ENCODE results near the gene GTPBP1.
A peak's percentile ranks its signal among the peaks of the same experiment; 100 is the strongest.

The GTPBP1 gene

DNA sequence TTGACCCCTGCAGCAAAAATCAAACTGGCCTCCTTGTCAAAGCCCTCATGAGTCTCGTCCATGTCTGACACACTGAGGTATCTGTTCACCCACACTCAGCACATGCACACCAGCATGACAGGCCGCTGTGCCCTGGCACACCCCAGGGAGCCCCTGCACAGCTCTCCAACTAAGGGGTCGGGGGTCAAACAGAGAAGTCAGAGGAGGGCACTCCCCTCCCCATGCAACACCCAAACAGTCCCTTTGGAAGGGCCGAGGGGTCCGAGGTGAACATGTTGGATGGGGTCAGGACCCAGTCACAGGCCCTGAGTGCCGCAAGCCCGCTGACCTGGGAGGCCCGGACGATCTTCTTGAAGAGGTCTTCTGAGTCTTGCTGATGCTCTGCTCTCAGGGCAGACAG lies 35.4 kb downstream of the GTPBP1 start:
- no peak for DNase-seq (ENCODE audit: low spot score)

DNA sequence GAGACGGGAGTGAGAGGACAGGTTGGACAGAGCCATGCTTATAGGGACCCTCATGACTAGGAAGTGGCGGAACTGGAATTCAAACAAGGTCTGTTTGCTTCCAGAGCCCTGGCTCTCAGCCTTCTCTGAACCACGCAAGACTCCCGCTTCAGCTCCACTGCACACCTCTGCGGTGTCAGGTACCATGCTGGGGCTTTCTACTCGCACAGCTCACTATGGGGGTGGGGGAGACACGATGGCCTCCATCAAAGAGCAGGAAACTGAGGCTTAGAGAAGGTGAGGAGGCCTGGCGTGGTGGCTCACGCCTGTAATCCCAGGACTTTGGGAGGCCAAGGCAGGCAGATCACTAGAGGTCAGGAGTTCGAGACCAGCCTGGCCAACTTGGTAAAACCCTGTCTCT lies 35.8 kb downstream of the GTPBP1 start:
- no peak for DNase-seq (ENCODE audit: low spot score)

DNA sequence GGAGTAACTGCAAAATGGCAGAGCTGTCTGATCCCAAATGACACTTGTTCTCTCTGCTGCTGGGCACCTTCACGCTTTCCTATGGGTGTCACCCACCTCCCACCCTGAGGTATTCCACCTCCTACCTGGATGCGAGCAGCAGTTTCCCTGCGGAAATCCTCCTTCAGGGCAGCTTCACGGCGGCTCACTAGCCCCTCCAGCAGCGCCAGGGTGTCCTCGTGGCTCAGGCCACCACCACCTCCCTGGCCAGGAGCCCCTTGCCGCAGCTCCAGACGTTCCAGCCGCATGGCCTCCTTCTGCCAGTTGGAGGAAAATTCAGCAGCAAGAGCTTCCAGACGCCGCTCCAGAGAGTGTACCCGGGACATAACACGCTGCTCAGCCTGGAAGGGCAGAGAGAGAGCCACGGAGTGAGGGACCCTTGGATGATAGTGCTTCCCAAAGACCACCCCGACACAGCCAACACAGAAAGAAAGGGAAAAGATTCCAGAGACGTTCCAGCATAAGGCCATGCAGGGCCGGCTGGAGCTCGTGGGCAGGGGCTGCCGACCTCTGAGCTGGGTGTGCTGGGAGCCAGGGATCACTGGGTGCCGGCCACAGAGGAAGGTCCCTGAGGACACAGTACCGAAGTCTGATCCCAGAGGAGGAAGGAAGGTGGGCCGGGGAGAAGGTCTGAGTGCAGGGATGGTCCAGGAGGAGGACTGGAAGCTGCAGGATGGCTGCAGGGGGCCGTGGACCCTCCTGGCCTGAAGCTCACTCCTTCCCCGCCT lies 36.6 kb downstream of the GTPBP1 start:
- no peak for DNase-seq (ENCODE audit: low spot score)

DNA sequence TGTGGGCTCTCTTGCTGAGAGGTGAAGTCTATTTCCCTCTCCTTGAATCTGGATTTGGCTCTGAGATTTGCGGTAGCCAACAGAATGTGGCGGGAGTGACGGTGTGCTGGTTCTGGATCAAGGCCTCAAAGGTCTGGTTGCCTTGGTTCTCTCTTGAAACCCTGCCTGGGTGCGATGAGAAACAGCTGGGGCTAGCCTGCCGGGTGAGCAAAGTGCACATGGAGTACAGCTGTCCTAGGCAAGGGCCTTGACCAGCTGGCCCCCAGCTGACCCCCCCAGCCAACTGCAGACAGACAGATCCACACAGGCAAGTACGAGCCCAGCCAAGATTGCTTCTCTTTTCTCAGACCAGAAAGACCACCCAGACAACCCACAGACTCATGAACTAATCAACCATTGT lies 39.2 kb downstream of the GTPBP1 start:
- DNase-seq (ENCODE audit: low spot score), result no peak

DNA sequence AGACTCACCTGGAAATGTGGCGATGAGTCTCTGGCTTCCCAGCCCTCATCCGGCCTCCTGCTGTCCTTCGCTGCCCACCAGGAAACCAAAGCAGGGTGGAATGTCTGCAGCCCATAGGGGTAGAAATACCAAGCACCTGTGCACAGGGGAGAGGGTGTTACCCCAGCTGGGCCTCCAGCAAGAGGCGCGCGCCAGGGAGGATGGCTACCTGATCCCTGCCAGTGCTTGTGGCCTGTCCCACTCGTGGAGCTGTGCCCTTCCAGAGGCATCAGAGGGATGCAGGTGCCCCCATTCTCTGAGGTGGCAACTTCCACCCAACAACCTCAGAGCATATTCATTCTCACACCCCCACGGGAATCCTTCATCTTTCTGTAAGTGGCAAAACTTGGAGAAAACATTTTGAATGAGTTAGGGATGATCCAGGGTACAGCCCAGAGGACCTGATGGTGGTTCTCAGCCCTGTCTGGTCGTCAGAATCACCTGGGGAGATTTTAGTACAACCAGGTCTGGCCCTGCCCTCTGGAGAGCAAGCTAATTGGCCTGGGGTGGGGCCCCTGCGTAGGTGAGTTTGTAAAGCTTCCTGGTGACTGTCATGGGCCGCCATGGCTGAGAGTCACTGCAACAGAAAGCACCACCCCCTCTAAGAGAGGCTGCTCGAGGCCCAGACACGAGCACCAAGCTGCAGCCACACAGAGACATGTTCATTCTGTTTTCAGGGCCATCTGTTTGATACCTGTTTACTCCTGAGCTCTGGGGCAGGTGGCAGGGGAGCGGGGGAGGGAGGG lies 40.1 kb downstream of the GTPBP1 start:
- no peak for DNase-seq (ENCODE audit: low spot score)

DNA sequence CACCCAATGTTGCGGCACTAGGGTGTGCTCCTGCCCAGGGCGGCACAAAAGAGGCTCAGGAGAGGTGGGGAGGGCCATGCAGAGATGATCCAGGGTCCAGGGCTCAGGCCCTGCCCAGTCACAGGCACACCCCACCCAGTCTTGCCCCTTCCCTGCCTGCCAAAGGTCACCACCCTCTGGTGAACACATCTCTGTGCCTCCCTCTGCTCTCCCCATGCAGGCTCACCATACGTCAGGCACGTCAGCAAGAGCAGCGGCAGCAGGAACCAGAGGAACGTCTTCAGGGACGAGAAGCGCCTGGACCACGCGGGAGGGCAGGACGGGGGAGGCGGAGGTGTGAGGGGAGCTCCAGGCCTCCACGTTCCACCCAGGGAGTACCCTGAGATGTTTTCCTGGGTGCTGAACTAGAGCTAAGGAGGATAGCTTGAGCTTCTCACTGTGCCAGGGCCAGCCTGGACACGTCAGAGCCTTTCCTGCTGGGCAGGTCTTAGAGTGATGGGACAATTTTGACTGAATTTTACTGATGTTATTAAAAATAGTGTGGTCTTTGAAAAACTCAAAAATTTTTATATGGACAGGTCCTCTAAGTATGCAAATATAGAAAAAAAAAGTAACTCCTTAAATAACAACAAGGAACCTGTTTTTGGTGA lies 42.9 kb downstream of the GTPBP1 start:
- no peak for DNase-seq (ENCODE audit: low spot score)

DNA sequence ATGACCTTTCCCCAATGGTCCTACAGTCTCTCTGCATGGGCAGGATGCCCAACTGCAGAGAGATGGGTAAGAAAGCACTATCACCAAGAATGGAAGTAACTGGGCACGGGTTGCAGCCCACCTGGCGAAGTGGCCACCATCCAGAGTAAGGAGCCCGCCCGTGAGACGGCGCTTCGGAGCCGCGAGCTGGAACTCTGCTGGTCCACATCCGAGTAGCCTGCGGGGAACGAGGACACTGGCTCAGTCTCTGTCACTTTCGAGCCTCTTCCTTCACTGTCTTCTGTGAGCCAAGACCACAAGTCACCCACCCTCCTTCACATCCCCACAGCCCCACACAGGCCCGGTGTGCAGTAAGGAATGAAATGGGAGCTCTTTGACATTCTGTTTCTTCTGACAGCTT lies 44.4 kb downstream of the GTPBP1 start:
- DNase-seq (ENCODE audit: low spot score), result no peak

DNA sequence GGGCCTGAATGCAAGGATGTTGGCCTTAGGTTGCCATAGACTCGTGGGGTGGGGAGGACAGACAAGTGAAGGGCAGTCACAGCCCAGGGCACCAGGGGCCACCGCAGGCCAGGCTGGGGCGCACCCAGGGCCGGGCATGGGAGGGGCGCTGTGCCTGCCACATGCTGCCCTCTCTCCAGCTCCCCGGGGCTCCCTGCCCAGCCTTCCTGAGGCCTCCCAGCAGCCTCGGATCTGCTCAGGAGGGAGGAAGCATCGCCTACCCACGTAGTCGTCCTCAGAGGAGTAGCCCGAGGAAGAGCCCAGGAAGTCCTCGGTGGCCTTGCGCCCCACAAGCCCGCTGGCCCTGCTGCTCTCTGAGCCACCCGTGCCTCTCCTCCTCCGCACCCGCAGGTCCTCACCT lies 44.9 kb downstream of the GTPBP1 start:
- no peak for DNase-seq (ENCODE audit: low spot score)

DNA sequence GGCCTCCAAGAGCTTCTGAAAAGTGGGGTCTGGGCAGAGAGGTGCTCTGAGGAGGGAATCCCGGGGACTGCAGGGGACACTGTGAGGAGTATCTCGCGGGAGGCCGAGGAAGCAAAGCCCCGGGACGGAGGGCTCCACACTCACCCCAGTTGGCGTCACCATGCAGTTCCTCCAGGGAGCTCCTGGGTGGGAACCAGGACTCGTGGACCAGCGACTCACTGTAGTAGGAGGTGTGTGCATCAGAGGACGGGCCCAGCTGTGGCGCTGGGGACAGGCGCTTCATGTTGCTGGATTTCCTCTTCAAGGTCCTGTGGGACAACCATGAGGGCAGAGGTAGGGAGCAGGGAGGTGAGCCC lies 45.3 kb downstream of the GTPBP1 start:
- no peak for DNase-seq (ENCODE audit: low spot score)

DNA sequence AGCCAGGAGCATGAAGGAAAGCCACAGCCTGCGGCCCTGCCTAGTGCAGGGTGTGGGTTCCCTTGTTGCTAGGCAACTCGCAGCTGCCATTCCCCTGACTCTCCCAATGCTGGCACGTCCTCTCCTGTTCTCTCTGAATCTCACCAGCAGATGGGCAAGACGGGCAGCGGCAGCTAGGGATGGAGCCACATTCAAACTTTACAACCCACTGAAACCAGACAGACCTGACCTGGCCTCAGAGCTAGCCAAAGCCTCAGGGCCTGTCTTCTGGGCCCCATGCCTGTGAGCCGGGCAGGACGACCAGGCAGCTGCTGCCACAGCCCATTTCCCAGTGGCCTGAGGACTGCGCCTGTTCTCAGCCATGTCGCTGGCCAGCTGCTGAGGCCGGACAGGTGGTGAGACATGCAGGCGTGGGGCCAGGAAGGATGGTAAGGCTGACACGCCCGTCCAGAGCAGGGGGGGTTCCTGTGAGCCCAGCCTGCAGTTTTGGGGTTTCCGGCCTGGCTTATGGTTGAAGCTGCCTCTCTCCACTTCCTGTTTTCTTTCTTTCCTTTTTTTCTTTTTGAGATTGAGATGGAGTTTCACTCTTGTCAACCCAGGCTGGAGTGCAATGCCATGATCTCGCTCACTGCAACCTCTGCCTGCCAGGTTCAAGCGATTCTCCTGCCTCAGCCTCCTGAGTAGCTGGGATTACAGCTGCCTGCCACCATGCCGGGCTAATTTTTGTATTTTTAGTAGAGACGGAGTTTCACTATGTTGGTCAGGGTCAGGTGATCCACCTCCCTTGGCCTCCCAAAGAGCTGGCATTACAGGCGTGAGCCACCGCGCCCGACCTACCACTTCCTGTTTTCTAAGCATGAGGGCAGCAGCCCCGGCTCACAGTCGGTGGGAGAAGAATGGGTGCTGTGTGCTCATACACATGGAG lies 45.9 kb downstream of the GTPBP1 start:
- DNase-seq (ENCODE audit: low spot score), result no peak

DNA sequence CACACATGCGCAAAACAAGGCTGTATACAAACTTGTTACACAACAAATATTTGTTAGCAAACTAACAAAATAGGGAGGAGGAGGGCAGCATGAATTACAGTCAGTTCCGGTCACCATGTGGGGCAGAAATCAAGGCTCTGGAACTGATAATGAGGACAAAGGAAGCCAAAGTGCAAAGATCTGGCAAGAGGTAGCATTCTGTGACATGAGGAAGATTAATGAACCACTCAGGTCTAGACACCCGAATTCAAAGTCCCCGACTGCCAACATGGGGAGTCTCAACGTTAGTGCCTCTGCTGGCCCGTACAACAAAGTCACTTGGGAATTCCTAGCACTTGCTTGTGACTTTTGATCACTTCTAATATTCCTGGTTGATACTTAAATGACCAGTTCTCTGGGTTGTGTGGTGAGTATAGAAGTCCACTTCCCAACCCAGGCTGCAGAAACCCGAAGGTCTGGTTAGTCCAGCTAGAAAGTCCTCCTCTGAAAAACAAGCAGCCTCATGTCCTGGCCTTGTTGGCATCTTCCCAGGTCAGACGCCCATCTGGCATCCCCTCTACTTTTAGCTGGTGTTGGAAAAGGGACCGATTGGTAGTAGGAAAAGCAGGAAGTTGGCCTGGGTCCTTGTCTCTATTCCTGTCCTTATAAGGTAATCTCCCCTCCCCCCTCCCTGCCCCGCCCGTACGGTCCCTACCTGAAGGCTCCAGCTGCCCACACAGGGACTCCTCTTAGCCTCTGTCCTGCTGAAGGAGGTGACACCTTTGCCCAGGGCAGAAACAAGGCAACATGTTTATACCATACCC lies 48.4 kb downstream of the GTPBP1 start:
- DNase-seq (ENCODE audit: low spot score), result no peak

DNA sequence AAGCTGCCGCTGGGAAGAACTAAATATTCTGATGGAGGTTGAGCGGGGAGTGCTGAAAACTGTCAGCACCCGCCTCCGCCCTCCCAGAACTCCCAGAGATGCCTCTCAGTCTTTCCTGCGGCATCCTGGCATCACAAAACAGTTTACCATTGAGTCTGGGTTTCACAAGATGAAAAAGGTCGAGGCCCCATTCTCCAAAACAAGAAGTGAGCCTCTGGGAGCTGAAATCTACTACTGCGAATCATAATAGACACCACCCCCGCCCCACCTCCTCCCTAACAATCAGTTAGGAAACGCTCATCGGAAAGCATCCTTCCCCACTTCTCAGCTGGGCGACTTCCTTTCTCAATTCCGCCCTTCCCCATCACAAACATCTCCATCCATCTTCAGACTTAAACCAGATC lies 49.0 kb downstream of the GTPBP1 start:
- no peak for DNase-seq (ENCODE audit: low spot score)

DNA sequence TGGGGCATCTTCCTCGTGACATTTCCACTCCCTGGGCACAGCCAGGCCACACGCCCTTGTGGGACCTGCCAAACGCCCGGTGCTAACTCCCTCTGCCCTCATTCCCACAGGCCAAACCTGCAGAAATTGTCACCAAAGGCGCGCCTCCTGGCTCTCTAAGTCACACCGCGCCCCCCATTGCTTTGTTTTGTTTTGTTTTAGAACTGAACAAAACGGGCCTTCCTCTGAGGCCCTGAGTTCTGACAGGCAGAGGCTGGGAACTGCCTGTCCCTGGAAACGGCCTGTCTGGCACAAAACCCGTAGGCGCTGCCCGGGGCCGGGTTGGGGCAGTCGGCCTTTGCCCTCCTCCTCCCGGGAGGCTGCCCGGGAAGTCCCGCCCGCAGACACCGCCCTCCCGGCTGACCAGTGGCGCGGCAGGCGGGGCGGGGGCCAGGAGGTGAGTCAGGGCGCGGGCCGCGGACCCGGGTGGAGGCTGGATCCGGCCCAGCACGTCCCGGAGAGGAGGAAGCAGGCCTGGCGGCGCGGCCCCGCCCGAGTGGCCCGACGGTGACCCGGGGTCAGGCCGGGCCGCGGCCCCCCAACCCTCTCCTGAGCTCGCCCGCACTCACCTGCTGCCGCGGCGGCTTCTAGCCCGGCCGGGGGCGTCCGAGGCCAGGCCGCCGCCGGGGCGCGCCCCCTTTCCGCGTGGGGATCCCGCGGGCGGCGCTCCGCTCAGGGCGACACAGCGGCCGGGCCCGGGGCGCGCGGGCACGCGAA lies 49.6 kb downstream of the GTPBP1 start:
- peak; percentile 82 for DNase-seq (ENCODE audit: low spot score)

DNA sequence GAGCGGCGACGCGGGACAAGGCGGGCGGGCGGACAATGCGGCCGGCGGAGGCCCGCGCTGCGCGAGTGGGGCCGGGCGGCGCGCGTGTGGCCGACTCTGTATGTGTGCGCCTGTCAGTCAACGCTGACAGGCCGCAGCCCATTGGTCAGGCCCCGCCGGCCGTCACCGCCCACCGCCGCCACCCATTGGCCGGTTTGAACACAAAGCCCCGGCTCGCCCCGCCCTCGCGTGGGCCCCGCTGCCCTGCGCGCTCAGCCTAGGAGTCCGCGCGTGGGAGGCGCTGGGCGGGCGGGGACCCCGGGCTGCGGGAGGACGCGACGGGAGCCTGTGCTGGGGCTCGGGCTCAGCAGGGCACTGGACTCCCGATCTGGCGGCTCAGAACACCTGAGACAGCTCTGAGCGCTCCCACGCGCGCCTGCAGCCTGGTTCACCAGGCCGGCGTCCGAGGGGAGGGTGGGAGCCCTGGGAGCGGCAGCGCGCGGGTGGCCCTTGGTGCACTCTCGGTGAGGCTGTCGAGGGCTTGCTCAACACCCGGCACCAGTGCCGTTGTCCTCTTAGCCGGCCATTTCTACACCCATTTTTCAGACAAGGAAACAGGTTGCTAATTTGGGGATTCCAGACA lies 50.3 kb downstream of the GTPBP1 start, which contains the start of gene SUN2:
Gene SUN2, minus strand, starts transcription at position 88 of the 622 bp plus-strand sequence. CDS start 3,370 bp downstream, outside the sequence.
- DNase-seq (ENCODE audit: low spot score), result peak; percentile 77

DNA sequence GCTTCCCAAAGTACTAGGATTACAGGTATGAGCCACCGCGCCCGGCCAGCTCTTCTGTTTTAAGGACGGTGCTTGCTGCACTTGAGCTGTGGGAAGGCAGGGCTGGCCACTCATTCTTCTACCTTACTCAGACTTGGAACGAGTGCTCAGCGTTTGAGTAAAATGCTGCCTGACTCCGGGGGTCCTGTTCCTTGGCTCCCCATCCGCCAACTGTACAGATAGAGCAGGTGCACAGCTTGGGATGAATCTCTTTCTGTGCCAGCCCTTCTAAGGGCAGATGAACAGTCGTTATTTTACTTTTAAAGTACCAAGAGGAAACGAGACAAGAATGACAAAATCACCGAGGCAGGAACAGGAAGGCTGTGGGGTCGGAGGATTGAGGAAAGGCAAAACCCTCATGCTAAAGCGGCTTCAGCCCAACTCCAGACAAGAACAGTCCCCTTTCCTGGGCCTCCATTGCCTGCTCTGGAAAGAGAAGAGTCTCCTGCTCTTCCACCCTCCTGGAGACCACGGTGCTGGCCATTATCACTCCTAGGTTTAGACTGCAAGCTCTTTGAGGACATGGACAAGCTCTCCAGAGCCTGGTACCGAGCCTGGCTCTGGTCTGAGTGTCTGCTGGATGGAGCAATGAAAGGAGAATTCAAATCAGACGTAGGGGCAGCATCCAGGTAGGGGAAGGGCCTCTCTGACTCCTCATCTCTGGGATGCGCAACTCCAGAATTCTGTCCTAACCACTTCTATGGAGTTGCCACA lies 51.1 kb downstream of the GTPBP1 start:
- DNase-seq (ENCODE audit: low spot score), result no peak

DNA sequence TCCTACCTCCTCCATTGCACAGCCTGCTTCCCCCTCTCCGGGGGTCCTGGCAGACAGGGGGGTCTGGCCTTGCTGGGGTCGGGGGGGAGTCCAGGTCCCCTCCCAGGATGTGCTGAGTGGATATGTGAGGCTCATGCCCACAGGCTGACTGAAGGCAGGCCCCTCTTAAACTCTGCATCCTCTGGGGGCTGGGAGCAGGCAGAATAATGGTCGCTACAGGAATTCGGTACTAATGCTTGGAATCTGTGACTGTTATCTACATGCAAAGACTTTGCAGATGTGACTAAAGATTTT lies 51.7 kb downstream of the GTPBP1 start:
- no peak for DNase-seq (ENCODE audit: low spot score)

DNA sequence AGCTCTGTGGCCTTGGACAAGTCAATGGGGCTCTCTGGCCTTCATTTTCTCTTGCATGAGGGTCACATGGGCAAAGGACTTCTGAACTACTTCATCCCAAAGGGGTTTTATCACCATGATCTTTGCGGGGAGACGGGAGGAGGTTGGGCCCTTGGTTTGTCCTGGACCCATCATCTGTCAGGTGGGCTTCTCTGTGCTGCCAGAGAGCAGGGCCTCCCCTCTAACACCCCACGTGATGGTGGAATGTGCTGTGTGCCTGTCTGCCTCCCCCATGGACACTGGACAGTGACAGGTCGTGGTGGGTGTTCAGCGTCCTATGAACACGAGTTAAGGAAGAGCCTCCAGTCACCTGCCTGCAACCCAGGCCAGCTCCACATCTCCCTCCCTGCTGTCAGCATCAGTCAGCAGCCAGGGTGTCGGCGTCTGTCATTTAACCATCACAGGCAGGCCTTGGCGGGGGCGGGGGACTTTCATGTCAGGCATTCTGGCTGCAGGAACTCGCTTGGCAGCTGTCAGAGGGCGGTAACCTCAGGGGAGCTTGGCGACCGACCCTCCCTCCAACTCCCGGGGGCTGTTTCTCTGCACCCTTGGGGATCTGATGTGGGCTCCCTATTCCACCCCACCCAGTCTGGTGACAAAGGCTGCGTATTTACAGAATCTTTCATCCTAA lies 52.7 kb downstream of the GTPBP1 start:
- no peak for DNase-seq (ENCODE audit: low spot score)

DNA sequence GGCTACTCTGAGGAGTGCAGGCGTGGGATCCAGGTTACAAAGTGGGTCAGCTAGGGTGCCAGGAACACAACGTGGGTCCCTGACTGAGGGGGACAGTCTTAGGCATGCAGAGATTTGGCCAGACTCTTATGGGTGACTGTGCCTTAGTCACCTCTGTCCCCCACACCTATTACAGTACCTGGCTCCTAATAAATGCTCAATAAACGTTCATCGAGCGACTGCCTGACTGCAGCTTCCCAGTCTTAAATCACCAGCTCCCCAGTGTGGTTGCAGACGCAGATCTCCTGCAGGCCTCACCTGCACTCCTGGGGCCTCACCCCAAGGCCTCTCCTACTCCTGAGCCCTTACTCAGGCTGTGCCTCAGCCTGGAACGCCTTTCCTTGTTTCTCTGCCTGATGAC lies 53.3 kb downstream of the GTPBP1 start:
- no peak for DNase-seq (ENCODE audit: low spot score)
